ENCODE data around the gene ZFP64.
"Not testable (repeated sequence)": the region's sequence is repeated elsewhere in the genome, so short reads cannot be mapped to it uniquely, and the experiment has no call there.

ZFP64 gene

DNA sequence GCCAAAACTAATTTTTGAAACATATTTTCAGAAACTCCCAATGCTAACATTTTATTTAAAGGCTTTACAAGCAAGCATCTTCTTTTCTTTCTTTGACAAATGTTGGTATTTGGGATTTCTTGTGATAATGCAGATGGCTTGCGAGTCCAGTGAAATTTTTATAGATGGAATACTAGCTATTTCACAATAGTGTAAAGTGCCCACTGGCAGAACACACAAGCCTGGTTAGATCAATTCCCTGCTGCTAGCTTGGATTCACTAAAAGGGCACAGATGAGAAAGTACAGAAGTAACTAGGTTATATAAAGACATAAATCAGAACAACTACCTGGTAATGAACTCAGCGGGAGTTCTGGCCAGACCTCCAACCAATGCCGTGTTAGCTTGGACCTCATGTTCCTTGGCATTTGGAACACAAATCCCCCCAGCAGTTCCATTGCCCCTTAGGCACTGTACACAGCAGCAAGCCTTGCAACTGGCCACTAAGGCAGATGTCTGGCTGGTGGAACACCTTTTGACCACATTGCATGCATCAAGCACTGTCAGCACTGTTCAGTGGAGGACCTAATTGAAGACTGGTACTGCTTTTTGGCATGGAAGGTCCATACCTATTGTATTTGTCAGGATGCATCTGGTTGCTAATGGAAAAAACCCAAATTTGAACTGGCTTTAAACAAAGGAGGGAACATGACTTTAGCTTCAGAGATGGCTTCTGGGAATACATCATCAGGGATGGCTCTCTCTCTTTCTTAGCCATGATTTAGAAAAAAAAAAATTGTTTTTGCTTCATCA is 15.6 kb upstream of the ZFP64 start:
- Histone ChIP-seq H3K4me3 (ENCODE audit: insufficient read depth, low read depth, low read length, poor library complexity, severe bottlenecking) (no peak overlapping the region), H3K36me3 (ENCODE audit: control insufficient read depth, insufficient read depth, low read length) (no peaks in the 10 kb centered on the region), H3K27ac (ENCODE audit: insufficient read depth, low read length, poor library complexity, severe bottlenecking) (no peak overlapping the region), H3K27me3 (replicated peaks; ENCODE audit: control insufficient read depth, insufficient read depth, low read length, poor library complexity, severe bottlenecking) (no peaks in the 10 kb centered on the region), H3K4me1 (ENCODE audit: control insufficient read depth, insufficient read depth, low read length, poor library complexity, severe bottlenecking) (no peaks in the 10 kb centered on the region), H3K9me3 (ENCODE audit: control insufficient read depth, low read length) (no peaks in the 10 kb centered on the region)
- DNase-seq: no peak

DNA sequence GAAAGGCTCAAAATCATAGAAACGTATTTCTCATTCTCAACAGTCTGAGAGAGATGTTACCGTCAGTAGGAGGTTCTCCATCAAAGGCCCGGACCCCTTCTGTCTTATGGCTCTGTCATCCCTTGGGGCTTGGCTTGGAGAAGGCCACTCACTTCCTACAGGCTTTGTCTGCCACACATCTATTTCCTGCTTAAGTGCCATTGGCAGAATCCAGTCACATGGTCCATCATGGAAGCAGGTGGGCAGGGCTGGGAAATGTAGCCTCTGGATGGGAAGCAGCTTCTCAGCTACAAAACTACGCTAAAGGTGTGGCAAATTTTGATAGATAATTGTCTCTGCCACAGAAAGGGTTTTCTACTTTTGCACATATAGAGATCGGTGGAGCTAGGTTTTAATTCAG is 12.6 kb upstream of the ZFP64 start:
- DNase-seq: no peak
- no peaks in the 10 kb centered on the region for H3K27me3 ChIP-seq (replicated peaks; ENCODE audit: control insufficient read depth, insufficient read depth, low read length, poor library complexity, severe bottlenecking)
- H3K4me1 ChIP-seq (ENCODE audit: control insufficient read depth, insufficient read depth, low read length, poor library complexity, severe bottlenecking): no peaks in the 10 kb centered on the region
- H3K4me3 ChIP-seq (ENCODE audit: insufficient read depth, low read depth, low read length, poor library complexity, severe bottlenecking): no peak overlapping the region
- H3K9me3 ChIP-seq (ENCODE audit: control insufficient read depth, low read length): no peaks in the 10 kb centered on the region
- no peaks in the 10 kb centered on the region for H3K36me3 ChIP-seq (ENCODE audit: control insufficient read depth, insufficient read depth, low read length)
- no peak overlapping the region for H3K27ac ChIP-seq (ENCODE audit: insufficient read depth, low read length, poor library complexity, severe bottlenecking)

DNA sequence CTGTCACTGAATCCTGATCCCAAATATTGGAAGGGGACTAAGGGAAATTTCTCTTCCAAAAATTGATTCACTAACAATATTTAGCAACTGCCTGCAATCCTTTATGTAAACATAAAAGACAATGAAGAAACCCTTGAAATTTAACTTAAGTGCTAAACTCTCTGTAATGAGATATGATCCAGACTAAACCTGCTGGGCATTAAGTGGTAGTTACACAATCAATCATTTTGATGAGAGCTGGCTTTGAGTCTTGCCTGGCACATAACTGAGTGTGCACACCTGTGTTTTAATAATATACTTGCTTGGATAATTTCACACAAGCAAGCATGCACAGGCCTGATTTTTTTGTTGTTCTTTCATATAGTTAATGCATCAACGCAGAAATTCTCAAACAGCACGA is 9.8 kb upstream of the ZFP64 start:
- Histone ChIP-seq H3K4me3 (ENCODE audit: insufficient read depth, low read depth, low read length, poor library complexity, severe bottlenecking) (no peak overlapping the region), H3K27ac (ENCODE audit: insufficient read depth, low read length, poor library complexity, severe bottlenecking) (no peak overlapping the region), H3K9me3 (ENCODE audit: control insufficient read depth, low read length) (no peaks in the 10 kb centered on the region), H3K27me3 (replicated peaks; ENCODE audit: control insufficient read depth, insufficient read depth, low read length, poor library complexity, severe bottlenecking) (no peaks in the 10 kb centered on the region), H3K36me3 (ENCODE audit: control insufficient read depth, insufficient read depth, low read length) (no peaks in the 10 kb centered on the region), H3K4me1 (ENCODE audit: control insufficient read depth, insufficient read depth, low read length, poor library complexity, severe bottlenecking) (no peaks in the 10 kb centered on the region)
- no peak for DNase-seq

DNA sequence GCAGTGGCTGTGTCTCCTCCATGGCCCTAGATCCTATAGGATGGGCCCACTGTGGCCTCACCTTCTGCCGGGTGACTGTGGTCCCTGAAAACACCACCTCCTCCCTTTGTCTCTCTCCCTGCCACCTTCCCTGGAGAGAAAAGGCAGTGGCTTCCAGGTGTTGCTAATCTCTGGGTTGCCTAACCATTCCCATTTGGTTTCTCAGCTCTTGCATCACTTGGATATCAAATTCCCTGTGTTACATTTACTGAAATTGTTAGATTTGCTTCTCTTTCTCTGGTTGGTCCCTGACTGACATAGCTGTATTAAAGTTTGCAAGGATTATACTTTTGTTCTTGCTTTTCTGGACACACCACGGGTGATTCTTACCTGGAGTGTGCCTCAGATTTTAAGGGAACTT is 9.3 kb upstream of the ZFP64 start:
- no peak for DNase-seq
- Histone ChIP-seq H3K4me1 (ENCODE audit: control insufficient read depth, insufficient read depth, low read length, poor library complexity, severe bottlenecking) (no peaks in the 10 kb centered on the region), H3K4me3 (ENCODE audit: insufficient read depth, low read depth, low read length, poor library complexity, severe bottlenecking) (no peak overlapping the region), H3K36me3 (ENCODE audit: control insufficient read depth, insufficient read depth, low read length) (no peaks in the 10 kb centered on the region), H3K9me3 (ENCODE audit: control insufficient read depth, low read length) (no peaks in the 10 kb centered on the region), H3K27me3 (replicated peaks; ENCODE audit: control insufficient read depth, insufficient read depth, low read length, poor library complexity, severe bottlenecking) (no peaks in the 10 kb centered on the region), H3K27ac (ENCODE audit: insufficient read depth, low read length, poor library complexity, severe bottlenecking) (no peak overlapping the region)

DNA sequence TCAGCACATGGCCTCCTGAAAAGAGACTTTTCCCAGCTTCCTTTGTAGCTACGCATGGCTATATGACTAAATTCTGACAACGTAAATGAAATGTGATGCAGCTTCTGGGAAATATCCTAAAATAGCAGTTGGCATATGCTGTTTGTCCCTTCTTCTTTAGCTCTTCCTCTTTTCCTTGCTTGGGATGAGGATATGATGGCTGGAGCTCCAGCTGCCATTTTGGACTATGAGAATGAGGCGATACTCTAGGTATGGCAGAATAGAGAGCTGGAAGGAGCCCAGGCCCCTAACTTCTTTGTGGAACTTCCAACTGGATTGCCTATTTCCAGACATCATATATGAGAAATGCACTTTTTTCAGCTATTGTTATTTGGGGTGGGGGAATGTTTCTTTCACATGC is 5.3 kb upstream of the ZFP64 start:
- Histone ChIP-seq H3K9me3 (ENCODE audit: control insufficient read depth, low read length) (no peaks in the 10 kb centered on the region), H3K27me3 (replicated peaks; ENCODE audit: control insufficient read depth, insufficient read depth, low read length, poor library complexity, severe bottlenecking) (no peaks in the 10 kb centered on the region), H3K36me3 (ENCODE audit: control insufficient read depth, insufficient read depth, low read length) (no peaks in the 10 kb centered on the region), H3K27ac (ENCODE audit: insufficient read depth, low read length, poor library complexity, severe bottlenecking) (no peak overlapping the region), H3K4me3 (ENCODE audit: insufficient read depth, low read depth, low read length, poor library complexity, severe bottlenecking) (no peak overlapping the region), H3K4me1 (ENCODE audit: control insufficient read depth, insufficient read depth, low read length, poor library complexity, severe bottlenecking) (no peaks in the 10 kb centered on the region)
- DNase-seq: no peak

DNA sequence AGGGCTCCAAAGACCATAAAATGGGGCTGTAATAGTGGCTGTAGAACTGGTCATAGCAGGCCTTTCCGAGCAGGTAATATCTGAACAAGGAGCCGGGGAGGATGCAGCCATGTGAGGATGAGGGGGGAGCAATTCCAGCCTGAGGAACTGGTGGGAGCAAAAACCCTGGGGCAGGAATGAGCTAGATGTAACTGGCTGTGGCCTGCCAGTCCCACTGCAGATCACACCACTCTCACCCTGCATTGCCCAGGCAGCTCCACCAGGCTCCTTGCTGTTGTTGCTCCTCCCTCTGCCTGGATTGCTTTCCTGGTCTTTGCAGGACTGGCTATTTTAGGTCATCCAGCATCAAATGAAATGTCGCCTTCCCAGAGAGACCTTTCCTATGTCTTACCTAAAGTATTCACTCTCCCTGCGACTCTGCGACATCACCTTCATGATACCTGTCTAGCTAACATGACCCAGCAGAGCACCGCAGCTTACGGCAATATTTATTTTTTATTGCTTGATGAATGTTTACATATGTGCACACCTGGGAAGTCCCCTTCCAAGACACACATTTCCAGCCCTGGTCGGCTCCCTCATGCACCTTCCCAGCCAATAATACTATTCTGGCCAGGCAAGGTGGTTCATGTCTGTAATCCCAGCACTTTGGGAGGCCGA is 2.4 kb upstream of the ZFP64 start:
- H3K27ac ChIP-seq (ENCODE audit: insufficient read depth, low read length, poor library complexity, severe bottlenecking): no peak overlapping the region

DNA sequence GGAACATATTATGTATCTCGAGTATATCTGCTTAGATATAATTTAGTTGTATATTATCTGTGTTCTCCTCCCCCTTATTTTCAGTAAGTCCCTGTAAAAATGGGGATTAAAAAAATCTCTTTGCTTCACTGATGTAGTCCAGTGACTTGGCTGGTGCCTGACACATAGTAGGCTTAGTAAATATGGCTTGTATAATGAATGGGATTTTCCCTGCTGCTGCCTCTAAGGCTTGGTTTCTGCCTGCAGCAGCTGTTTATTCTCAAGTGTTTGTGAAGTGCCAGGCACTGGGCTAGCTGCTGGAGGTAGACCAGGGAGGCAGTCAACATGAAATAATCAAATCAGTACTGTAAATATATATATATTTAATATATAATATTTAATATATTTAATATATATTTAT is 1.6 kb upstream of the ZFP64 start:
- no peak for DNase-seq
- no peaks in the 10 kb centered on the region for H3K27me3 ChIP-seq (replicated peaks; ENCODE audit: control insufficient read depth, insufficient read depth, low read length, poor library complexity, severe bottlenecking)

More for the DNA sequence above, 2.4 kb upstream of the ZFP64 start:
- Histone ChIP-seq H3K9me3 (ENCODE audit: control insufficient read depth, low read length) (no peaks in the 10 kb centered on the region), H3K4me3 (ENCODE audit: insufficient read depth, low read depth, low read length, poor library complexity, severe bottlenecking) (no peak overlapping the region), H3K4me1 (ENCODE audit: control insufficient read depth, insufficient read depth, low read length, poor library complexity, severe bottlenecking) (peaks cover 3% of the 10 kb centered on the region), H3K36me3 (ENCODE audit: control insufficient read depth, insufficient read depth, low read length) (no peaks in the 10 kb centered on the region), H3K27me3 (replicated peaks; ENCODE audit: control insufficient read depth, insufficient read depth, low read length, poor library complexity, severe bottlenecking) (no peaks in the 10 kb centered on the region)
- DNase-seq: no peak

DNA sequence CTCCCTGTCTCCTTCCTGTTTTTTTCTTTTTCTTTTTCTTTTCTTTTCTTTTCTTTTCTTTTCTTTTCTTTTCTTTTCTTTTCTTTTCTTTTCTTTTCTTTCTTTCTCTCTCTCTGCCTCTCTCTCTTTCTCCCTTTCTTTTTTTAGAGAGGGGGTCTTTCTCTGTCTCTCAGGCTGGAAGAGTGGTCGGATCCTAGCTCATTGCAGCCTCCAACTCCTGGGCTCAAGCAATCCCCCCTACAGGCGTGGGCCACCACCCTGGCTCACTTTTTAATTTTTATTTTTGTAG is 1.1 kb upstream of the ZFP64 start:
- Histone ChIP-seq H3K27ac (ENCODE audit: insufficient read depth, low read length, poor library complexity, severe bottlenecking) (peak overlapping the region; percentile 72), H3K4me3 (ENCODE audit: insufficient read depth, low read depth, low read length, poor library complexity, severe bottlenecking) (peak overlapping the region; percentile 97)
- H3K4me1 ChIP-seq (ENCODE audit: control insufficient read depth, insufficient read depth, low read length, poor library complexity, severe bottlenecking); DNase-seq; H3K27me3 ChIP-seq (replicated peaks; ENCODE audit: control insufficient read depth, insufficient read depth, low read length, poor library complexity, severe bottlenecking); H3K36me3 ChIP-seq (ENCODE audit: control insufficient read depth, insufficient read depth, low read length); H3K9me3 ChIP-seq (ENCODE audit: control insufficient read depth, low read length): not testable (repeated sequence)

More for the DNA sequence above, 1.6 kb upstream of the ZFP64 start:
- Histone ChIP-seq H3K4me1 (ENCODE audit: control insufficient read depth, insufficient read depth, low read length, poor library complexity, severe bottlenecking) (peaks cover 3% of the 10 kb centered on the region), H3K4me3 (ENCODE audit: insufficient read depth, low read depth, low read length, poor library complexity, severe bottlenecking) (no peak overlapping the region), H3K27ac (ENCODE audit: insufficient read depth, low read length, poor library complexity, severe bottlenecking) (no peak overlapping the region), H3K9me3 (ENCODE audit: control insufficient read depth, low read length) (no peaks in the 10 kb centered on the region), H3K36me3 (ENCODE audit: control insufficient read depth, insufficient read depth, low read length) (no peaks in the 10 kb centered on the region)

DNA sequence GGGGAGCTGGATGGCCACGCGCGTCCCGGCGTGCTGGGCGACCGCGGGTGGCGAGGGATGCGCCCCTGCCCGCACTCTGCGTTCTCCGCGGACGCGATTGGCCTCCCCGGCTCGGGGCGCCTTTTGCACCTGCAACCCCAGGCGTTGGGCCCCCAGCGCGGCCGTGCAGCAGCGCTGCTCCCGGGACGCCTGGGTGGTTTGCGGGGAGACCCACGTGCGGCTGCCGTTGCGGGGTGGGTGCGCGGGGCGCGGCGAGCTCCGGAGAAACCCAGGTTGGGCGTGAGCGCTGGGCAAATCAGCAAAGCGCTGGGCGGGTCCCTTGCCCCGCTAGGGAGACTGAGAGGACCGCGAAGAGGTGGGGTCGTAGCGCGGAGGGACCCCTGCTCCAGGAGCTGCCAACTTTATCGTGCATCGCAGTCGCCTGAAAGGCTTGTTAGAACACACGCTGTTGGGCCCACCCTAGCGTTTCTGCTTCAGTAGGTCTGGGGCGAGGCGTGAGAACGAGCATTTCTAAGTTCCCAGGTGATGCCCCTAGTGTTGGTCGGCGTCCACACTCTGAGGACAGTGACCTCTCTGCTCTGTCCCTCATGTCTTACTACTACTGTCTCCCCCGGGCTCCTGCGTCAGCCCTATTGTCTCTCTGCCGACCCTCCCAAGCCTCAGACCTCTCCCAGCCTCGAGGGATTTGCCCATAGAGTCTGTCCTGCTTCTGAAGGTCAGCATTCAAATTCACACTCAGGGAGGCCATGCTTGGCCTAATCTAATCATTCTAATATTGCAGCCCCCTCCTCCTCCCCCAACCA is 538 bp upstream of the ZFP64 start:
- Histone ChIP-seq H3K4me3 (ENCODE audit: insufficient read depth, low read depth, low read length, poor library complexity, severe bottlenecking) (peak overlapping the region; percentile 97), H3K4me1 (ENCODE audit: control insufficient read depth, insufficient read depth, low read length, poor library complexity, severe bottlenecking) (peaks cover 3% of the 10 kb centered on the region), H3K27me3 (replicated peaks; ENCODE audit: control insufficient read depth, insufficient read depth, low read length, poor library complexity, severe bottlenecking) (no peaks in the 10 kb centered on the region), H3K27ac (ENCODE audit: insufficient read depth, low read length, poor library complexity, severe bottlenecking) (peak overlapping the region; percentile 72), H3K9me3 (ENCODE audit: control insufficient read depth, low read length) (no peaks in the 10 kb centered on the region), H3K36me3 (ENCODE audit: control insufficient read depth, insufficient read depth, low read length) (no peaks in the 10 kb centered on the region)
- peak in 2 of 3 donors; percentile 21 to 43 for DNase-seq

Data from effector memory CD4-positive, alpha-beta T cell (primary cell).